SK-N-SH treated with all-trans-retinoic acid at 6 μM for 48 hours (cell line): Measurements from ENCODE around the gene ZFAND3.

Experiments used
- ATAC-seq: fragments of 200-7000 bp; cut with Tn5 transposase; 3 replicates; pipeline ENCODE4 v1.9.1; 2020; ENCODE audit warnings: mild to moderate bottlenecking, moderate library complexity
- ARNTL ChIP-seq: fragments of 450-650 bp; formaldehyde crosslinking; IDR thresholded peaks from 2 replicates; pipeline ENCODE4 v1.5.0; 2020; ENCODE audit warnings: low read depth, mild to moderate bottlenecking, moderate library complexity, borderline replicate concordance
- BACH2 ChIP-seq: fragments of 250-450 bp; sonication (Bioruptor Pico); IDR thresholded peaks from 2 replicates; pipeline ENCODE4 v1.9.0; 2021; ENCODE audit warnings: mild to moderate bottlenecking, borderline replicate concordance
- CSDC2 ChIP-seq: fragments of 250-450 bp; sonication (Bioruptor Pico); IDR thresholded peaks from 2 replicates; pipeline ENCODE4 v1.5.0; 2020; ENCODE audit warnings: mild to moderate bottlenecking, moderate library complexity
- CSRNP3 ChIP-seq: fragments of 250-450 bp; sonication (Bioruptor Pico); IDR thresholded peaks from 2 replicates; pipeline ENCODE4 v1.5.1; 2021; ENCODE audit warnings: mild to moderate bottlenecking, moderate library complexity
- ESRRG ChIP-seq: fragments of 250-450 bp; sonication (Bioruptor Pico); IDR thresholded peaks from 2 replicates; pipeline ENCODE4 v1.6.1; 2021; ENCODE audit warnings: mild to moderate bottlenecking
- GLIS3 ChIP-seq: fragments of 250-450 bp; sonication (Bioruptor Pico); IDR thresholded peaks from 2 replicates; pipeline ENCODE4 v1.5.0; 2020; ENCODE audit warnings: mild to moderate bottlenecking, moderate library complexity
- ISL1 ChIP-seq: fragments of 250-450 bp; sonication (Bioruptor Pico); IDR thresholded peaks from 2 replicates; pipeline ENCODE4 v2.1.2; 2022; ENCODE audit warnings: mild to moderate bottlenecking, moderate library complexity
- OSR1 ChIP-seq: fragments of 250-450 bp; sonication (Bioruptor Pico); IDR thresholded peaks from 2 replicates; pipeline ENCODE4 v1.8.0; 2022; ENCODE audit warnings: moderate library complexity, mild to moderate bottlenecking, inconsistent platforms
- PATZ1 ChIP-seq: fragments of 250-450 bp; sonication (Bioruptor Pico); IDR thresholded peaks from 2 replicates; pipeline ENCODE4 v1.8.0; 2020; ENCODE audit warnings: mild to moderate bottlenecking, moderate library complexity, borderline replicate concordance
- POU6F1 ChIP-seq: fragments of 250-450 bp; sonication (Bioruptor Pico); IDR thresholded peaks from 2 replicates; pipeline ENCODE4 v1.8.0; 2021; ENCODE audit warnings: low read depth, mild to moderate bottlenecking, moderate library complexity, borderline replicate concordance
- PPARA ChIP-seq: fragments of 250-450 bp; sonication (Bioruptor Pico); IDR thresholded peaks from 2 replicates; pipeline ENCODE4 v1.5.0; 2020; ENCODE audit warnings: mild to moderate bottlenecking, borderline replicate concordance
- SNAI2 ChIP-seq: fragments of 250-450 bp; sonication (Bioruptor Pico); IDR thresholded peaks from 2 replicates; pipeline ENCODE4 v1.5.0; 2020; ENCODE audit warnings: mild to moderate bottlenecking, moderate library complexity
- TCF4 ChIP-seq: fragments of 250-450 bp; sonication (Bioruptor Pico); IDR thresholded peaks from 2 replicates; pipeline ENCODE4 v1.8.0; 2021; ENCODE audit warnings: mild to moderate bottlenecking, moderate library complexity, borderline replicate concordance
- TOX ChIP-seq: fragments of 250-450 bp; sonication (Bioruptor Pico); IDR thresholded peaks from 2 replicates; pipeline ENCODE4 v1.8.0; 2021; ENCODE audit warnings: mild to moderate bottlenecking, moderate library complexity, borderline replicate concordance
- TSHZ2 ChIP-seq: fragments of 250-450 bp; sonication (Bioruptor Pico); IDR thresholded peaks from 2 replicates; pipeline ENCODE4 v1.5.0; 2020; ENCODE audit warnings: mild to moderate bottlenecking, moderate library complexity
- ZC3H10 ChIP-seq: fragments of 250-450 bp; sonication (Bioruptor Pico); IDR thresholded peaks from 2 replicates; pipeline ENCODE4 v1.5.1; 2021; ENCODE audit warnings: mild to moderate bottlenecking, moderate library complexity
- ZFP3 ChIP-seq: fragments of 250-450 bp; sonication (Bioruptor Pico); IDR thresholded peaks from 2 replicates; pipeline ENCODE4 v1.5.0; 2020; ENCODE audit warnings: mild to moderate bottlenecking, moderate library complexity
- ZFP30 ChIP-seq: fragments of 450-650 bp; formaldehyde crosslinking; IDR thresholded peaks from 2 replicates; pipeline ENCODE4 v1.5.0; 2022; ENCODE audit warnings: mild to moderate bottlenecking, moderate library complexity
- ZNF565 ChIP-seq: fragments of 450-650 bp; formaldehyde crosslinking; conservative IDR thresholded peaks from 2 replicates; pipeline ENCODE4 v1.5.0; 2020; ENCODE audit warnings: low read depth, mild to moderate bottlenecking, moderate library complexity
- ZNF70 ChIP-seq: fragments of 450-650 bp; formaldehyde crosslinking; IDR thresholded peaks from 2 replicates; pipeline ENCODE4 v1.5.0; 2020; ENCODE audit warnings: mild to moderate bottlenecking, moderate library complexity
- ZNF8 ChIP-seq: fragments of 450-650 bp; formaldehyde crosslinking; IDR thresholded peaks from 2 replicates; pipeline ENCODE4 v1.5.0; 2020; ENCODE audit warnings: mild to moderate bottlenecking, moderate library complexity

ZFAND3 gene

GRCh38 chr6:38077488-38078030, 258.0 kb downstream of the ZFAND3 start:
- ATAC-seq = no peak
- TF ChIP-seq TOX (CRISPR knock-in tag) (no peak), ARNTL (CRISPR knock-in tag) (no peak), CSDC2 (CRISPR knock-in tag) (no peak), ZNF70 (CRISPR knock-in tag) (no peak), PPARA (no peak), SNAI2 (CRISPR knock-in tag) (no peak), PATZ1 (CRISPR knock-in tag) (no peak), ZFP3 (CRISPR knock-in tag) (no peak), BACH2 (CRISPR knock-in tag) (no peak), TCF4 (CRISPR knock-in tag) (no peak), POU6F1 (CRISPR knock-in tag) (no peak), ESRRG (no peak)

- TF ChIP-seq ZNF8 (CRISPR knock-in tag) = no peak
- no peak for TF ChIP-seq BACH2 (CRISPR knock-in tag)
- no peak for TF ChIP-seq TSHZ2 (CRISPR knock-in tag)
- no peak for TF ChIP-seq OSR1 (CRISPR knock-in tag)
- TF ChIP-seq POU6F1 (CRISPR knock-in tag) = no peak
- no peak for TF ChIP-seq TCF4 (CRISPR knock-in tag)
- TF ChIP-seq ISL1 (CRISPR knock-in tag) = no peak
- no peak for TF ChIP-seq PPARA
- no peak for TF ChIP-seq ESRRG
- TF ChIP-seq CSRNP3 (CRISPR knock-in tag) = no peak
- TF ChIP-seq ARNTL (CRISPR knock-in tag) = no peak
Measured at GRCh38 chr6:38078671-38079070, 259.1 kb downstream of the ZFAND3 start.

GRCh38 chr6:38079107-38079506, 259.6 kb downstream of the ZFAND3 start:
- no peak for ATAC-seq
- TF ChIP-seq TOX (CRISPR knock-in tag) = no peak
- no peak for TF ChIP-seq ZNF565 (CRISPR knock-in tag)
- TF ChIP-seq ZFP3 (CRISPR knock-in tag) = no peak
- no peak for TF ChIP-seq ZC3H10 (CRISPR knock-in tag)
- TF ChIP-seq ARNTL (CRISPR knock-in tag) = no peak
- no peak for TF ChIP-seq BACH2 (CRISPR knock-in tag)
- TF ChIP-seq ZNF8 (CRISPR knock-in tag) = no peak
- no peak for TF ChIP-seq ISL1 (CRISPR knock-in tag)
- TF ChIP-seq GLIS3 (CRISPR knock-in tag) = no peak
- TF ChIP-seq PATZ1 (CRISPR knock-in tag) = no peak
- no peak for TF ChIP-seq ZFP30 (CRISPR knock-in tag)
- TF ChIP-seq POU6F1 (CRISPR knock-in tag) = no peak
- no peak for TF ChIP-seq CSRNP3 (CRISPR knock-in tag)
- TF ChIP-seq ESRRG = no peak

More at GRCh38 chr6:38078671-38079070, 259.1 kb downstream of the ZFAND3 start:
- no peak for ATAC-seq
